Measurements from ENCODE around the gene ZNF778. TPM values are rescaled to one million over a fixed set of nuclear protein-coding genes. Genes with fewer than 3 reads are reported as not detected.

ZNF778 gene
- total and polyA plus RNA-seq, 10 of the 15 experiments (the other 5 are each of a cell fraction or from before 2014, with no cell fraction given): 0.20 to 9.7 (median 4.1) TPM

DNA sequence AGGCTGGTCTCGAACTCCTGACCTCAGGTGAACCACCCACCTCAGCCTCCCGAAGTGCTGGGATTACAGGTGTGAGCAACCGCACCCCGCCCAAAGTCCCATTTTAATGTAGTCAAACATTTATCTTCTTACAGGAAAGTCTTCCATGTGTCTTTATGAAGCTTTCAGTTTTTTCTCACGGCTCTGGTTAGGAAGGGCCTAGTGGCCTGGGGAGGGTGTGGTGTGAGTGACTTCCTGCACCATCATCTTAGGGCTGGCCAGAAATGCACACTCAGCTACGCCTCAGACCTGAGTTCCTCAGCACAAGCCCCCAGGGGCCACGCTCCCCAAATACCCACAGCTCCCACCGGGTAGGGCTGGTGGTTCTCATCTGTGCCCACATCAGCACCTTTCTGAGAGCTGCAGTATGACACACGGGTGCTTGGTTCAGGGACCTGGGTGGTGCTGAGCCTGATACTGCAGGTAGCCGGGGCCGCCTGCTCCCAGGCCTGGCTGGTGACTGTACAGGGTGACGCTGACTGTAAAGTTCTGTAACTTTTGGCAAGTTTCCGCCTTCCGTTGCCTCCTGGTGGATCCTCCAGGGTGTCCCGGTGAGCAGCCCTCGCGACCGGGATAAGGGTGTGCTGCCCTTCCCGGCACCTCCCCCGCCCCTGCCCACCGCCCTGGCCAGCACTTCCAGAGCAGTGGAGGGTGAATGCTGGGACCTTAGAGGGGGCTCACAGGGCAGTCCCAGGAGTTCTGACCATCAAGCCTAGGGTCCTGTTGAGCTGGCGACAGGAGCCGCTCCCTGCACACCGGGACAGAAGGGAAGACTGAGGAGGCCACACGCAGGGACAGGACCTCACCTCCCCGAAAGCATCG is 52.5 kb downstream of the ZNF778 start (continued):
- TF ChIP-seq, protein P1, sequence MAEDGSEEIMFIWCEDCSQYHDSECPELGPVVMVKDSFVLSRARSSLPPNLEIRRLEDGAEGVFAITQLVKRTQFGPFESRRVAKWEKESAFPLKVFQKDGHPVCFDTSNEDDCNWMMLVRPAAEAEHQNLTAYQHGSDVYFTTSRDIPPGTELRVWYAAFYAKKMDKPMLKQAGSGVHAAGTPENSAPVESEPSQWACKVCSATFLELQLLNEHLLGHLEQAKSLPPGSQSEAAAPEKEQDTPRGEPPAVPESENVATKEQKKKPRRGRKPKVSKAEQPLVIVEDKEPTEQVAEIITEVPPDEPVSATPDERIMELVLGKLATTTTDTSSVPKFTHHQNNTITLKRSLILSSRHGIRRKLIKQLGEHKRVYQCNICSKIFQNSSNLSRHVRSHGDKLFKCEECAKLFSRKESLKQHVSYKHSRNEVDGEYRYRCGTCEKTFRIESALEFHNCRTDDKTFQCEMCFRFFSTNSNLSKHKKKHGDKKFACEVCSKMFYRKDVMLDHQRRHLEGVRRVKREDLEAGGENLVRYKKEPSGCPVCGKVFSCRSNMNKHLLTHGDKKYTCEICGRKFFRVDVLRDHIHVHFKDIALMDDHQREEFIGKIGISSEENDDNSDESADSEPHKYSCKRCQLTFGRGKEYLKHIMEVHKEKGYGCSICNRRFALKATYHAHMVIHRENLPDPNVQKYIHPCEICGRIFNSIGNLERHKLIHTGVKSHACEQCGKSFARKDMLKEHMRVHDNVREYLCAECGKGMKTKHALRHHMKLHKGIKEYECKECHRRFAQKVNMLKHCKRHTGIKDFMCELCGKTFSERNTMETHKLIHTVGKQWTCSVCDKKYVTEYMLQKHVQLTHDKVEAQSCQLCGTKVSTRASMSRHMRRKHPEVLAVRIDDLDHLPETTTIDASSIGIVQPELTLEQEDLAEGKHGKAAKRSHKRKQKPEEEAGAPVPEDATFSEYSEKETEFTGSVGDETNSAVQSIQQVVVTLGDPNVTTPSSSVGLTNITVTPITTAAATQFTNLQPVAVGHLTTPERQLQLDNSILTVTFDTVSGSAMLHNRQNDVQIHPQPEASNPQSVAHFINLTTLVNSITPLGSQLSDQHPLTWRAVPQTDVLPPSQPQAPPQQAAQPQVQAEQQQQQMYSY (CRISPR knock-in tag; IDR thresholded peaks at IDR 0.05): no peak
- TF ChIP-seq SKIL (IDR thresholded peaks at IDR 0.05; ENCODE audit: low read depth, poor library complexity, severe bottlenecking): no peak
- no peak for TF ChIP-seq FOXM1 (IDR thresholded peaks at IDR 0.05; ENCODE audit: low read depth, low read length)
- TF ChIP-seq YY1 (IDR thresholded peaks at IDR 0.05; ENCODE audit: low read depth, low read length): no peak
- no peak for TF ChIP-seq NFXL1 (IDR thresholded peaks at IDR 0.05; ENCODE audit: borderline replicate concordance)
- TF ChIP-seq E2F4 (IDR thresholded peaks at IDR 0.05; ENCODE audit: low read depth, low read length): no peak
- no peak for TF ChIP-seq NR2C2 (IDR thresholded peaks at IDR 0.05; ENCODE audit: borderline replicate concordance, control insufficient read depth, insufficient read length, low read depth)
- no peak for TF ChIP-seq PAX8 (IDR thresholded peaks at IDR 0.05)
- no peak for TF ChIP-seq BRCA1 (IDR thresholded peaks at IDR 0.05; ENCODE audit: low read depth, low read length)
- no peak for TF ChIP-seq SREBF2 (IDR thresholded peaks at IDR 0.05; ENCODE audit: low read length)
- TF ChIP-seq BHLHE40 (IDR thresholded peaks at IDR 0.05; ENCODE audit: borderline replicate concordance in 1 of 2, low read depth in 2 of 2, low read length in 1 of 2): no peak
- no peak for TF ChIP-seq TBL1XR1 (IDR thresholded peaks at IDR 0.05; ENCODE audit: low read depth, low read length)
- no peak for TF ChIP-seq EZH2 (IDR thresholded peaks at IDR 0.05; ENCODE audit: borderline replicate concordance, control insufficient read depth, low read depth, low read length)

Measured in GM12878 (cell line).